Measurements from ENCODE around the gene MCF2L2. TPM values are rescaled to one million over a fixed set of nuclear protein-coding genes. Genes with fewer than 3 reads are reported as not detected.

MCF2L2 gene
- total and polyA plus RNA-seq, 9 of the 15 experiments (the other 6 are each of a cell fraction or from before 2014, with no cell fraction given): 0.56 to 4.2 (median 3.0) TPM

DNA sequence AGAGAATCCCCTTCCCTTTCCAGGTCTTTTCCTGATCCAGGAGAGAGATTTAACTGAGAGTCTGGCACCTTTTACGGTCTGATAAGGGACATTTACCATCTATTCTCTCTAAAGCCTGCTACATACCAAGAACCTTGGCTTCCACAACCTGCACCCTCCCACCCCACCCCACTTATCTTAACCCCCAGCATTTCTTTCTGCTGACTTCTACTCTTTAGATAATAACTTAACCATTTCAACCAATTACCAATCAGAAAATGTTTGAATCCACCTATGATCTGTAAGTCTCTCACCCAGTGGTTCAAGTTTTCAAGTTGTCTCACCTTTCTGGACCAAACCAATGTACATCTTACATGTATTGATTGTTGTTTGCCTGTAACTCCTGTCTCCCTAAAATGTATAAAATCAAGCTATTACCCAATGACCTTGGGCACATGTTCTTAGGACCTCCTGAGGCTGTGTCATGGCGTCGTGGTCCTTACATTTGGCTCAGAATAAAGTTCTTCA, 74.0 kb downstream of the MCF2L2 start:
- intact Hi-C loops (cut with micrococcal nuclease) (loop anchor here (10.0 kb wide), 1 partner anchor 100 kb away; the partner anchor contains the start of gene B3GNT5), in situ Hi-C loops (cut with MboI) (no loop called here)
- TF ChIP-seq, protein P1, sequence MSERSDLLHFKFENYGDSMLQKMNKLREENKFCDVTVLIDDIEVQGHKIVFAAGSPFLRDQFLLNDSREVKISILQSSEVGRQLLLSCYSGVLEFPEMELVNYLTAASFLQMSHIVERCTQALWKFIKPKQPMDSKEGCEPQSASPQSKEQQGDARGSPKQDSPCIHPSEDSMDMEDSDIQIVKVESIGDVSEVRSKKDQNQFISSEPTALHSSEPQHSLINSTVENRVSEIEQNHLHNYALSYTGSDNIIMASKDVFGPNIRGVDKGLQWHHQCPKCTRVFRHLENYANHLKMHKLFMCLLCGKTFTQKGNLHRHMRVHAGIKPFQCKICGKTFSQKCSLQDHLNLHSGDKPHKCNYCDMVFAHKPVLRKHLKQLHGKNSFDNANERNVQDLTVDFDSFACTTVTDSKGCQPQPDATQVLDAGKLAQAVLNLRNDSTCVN (CRISPR knock-in tag; IDR thresholded peaks at IDR 0.05): no peak
- no peak for TF ChIP-seq GATAD2A (IDR thresholded peaks at IDR 0.05)
- TF ChIP-seq PTBP1 (IDR thresholded peaks at IDR 0.05; ENCODE audit: low read depth, low read length): no peak
- TF ChIP-seq TAL1 (IDR thresholded peaks at IDR 0.05): peak; percentile 90
- TF ChIP-seq IFI16 (CRISPR knock-in tag; IDR thresholded peaks at IDR 0.05): no peak
- TF ChIP-seq, protein P2, sequence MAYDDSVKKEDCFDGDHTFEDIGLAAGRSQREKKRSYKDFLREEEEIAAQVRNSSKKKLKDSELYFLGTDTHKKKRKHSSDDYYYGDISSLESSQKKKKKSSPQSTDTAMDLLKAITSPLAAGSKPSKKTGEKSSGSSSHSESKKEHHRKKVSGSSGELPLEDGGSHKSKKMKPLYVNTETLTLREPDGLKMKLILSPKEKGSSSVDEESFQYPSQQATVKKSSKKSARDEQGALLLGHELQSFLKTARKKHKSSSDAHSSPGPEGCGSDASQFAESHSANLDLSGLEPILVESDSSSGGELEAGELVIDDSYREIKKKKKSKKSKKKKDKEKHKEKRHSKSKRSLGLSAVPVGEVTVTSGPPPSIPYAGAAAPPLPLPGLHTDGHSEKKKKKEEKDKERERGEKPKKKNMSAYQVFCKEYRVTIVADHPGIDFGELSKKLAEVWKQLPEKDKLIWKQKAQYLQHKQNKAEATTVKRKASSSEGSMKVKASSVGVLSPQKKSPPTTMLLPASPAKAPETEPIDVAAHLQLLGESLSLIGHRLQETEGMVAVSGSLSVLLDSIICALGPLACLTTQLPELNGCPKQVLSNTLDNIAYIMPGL (CRISPR knock-in tag; IDR thresholded peaks at IDR 0.05): no peak
- TF ChIP-seq DPF2 (IDR thresholded peaks at IDR 0.05): peak; percentile 73
- TF ChIP-seq ZNF561 (CRISPR knock-in tag; conservative IDR thresholded peaks at IDR 0.05): no peak
- no peak for TF ChIP-seq MEF2A (IDR thresholded peaks at IDR 0.05; ENCODE audit: control insufficient read depth, low read depth, low read length)
- TF ChIP-seq, protein P3, sequence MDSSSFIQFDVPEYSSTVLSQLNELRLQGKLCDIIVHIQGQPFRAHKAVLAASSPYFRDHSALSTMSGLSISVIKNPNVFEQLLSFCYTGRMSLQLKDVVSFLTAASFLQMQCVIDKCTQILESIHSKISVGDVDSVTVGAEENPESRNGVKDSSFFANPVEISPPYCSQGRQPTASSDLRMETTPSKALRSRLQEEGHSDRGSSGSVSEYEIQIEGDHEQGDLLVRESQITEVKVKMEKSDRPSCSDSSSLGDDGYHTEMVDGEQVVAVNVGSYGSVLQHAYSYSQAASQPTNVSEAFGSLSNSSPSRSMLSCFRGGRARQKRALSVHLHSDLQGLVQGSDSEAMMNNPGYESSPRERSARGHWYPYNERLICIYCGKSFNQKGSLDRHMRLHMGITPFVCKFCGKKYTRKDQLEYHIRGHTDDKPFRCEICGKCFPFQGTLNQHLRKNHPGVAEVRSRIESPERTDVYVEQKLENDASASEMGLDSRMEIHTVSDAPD (CRISPR knock-in tag; IDR thresholded peaks at IDR 0.05): no peak
- TF ChIP-seq MXI1 (IDR thresholded peaks at IDR 0.05; ENCODE audit: low read depth, low read length): no peak
- no peak for TF ChIP-seq PPARD (CRISPR knock-in tag; IDR thresholded peaks at IDR 0.05)
- TF ChIP-seq CEBPG (CRISPR knock-in tag; IDR thresholded peaks at IDR 0.05): no peak
- no peak for TF ChIP-seq CEBPG (tag; conservative IDR thresholded peaks at IDR 0.05 in 1 of 2, IDR thresholded peaks at IDR 0.05 in 1 of 2)
- no peak for TF ChIP-seq ZNF239 (CRISPR knock-in tag; IDR thresholded peaks at IDR 0.05)
- TF ChIP-seq PHTF2 (CRISPR knock-in tag; IDR thresholded peaks at IDR 0.05): no peak
- TF ChIP-seq NFIX (CRISPR knock-in tag; IDR thresholded peaks at IDR 0.05; ENCODE audit: low read depth): no peak
- TF ChIP-seq RBM22 (IDR thresholded peaks at IDR 0.05; ENCODE audit: low read depth, low read length, poor library complexity, severe bottlenecking): no peak
- TF ChIP-seq, protein P4, sequence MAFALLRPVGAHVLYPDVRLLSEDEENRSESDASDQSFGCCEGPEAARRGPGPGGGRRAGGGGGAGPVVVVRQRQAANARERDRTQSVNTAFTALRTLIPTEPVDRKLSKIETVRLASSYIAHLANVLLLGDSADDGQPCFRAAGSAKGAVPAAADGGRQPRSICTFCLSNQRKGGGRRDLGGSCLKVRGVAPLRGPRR (CRISPR knock-in tag; IDR thresholded peaks at IDR 0.05): no peak
- TF ChIP-seq SP1 (CRISPR knock-in tag; IDR thresholded peaks at IDR 0.05): no peak

More for the DNA sequence above, 74.0 kb downstream of the MCF2L2 start:
- WGBS (ENCODE audit: insufficient coverage, low coverage, missing lambda C conversion rate): 23% methylated on average over 3 of the region's 3 CpGs
- no peaks in the 10 kb centered on the region for H3K36me3 ChIP-seq (ENCODE audit: control insufficient read depth, insufficient read depth, low read length)
- H3K9me1 ChIP-seq (ENCODE audit: control insufficient read depth, insufficient read depth, low read length): no peaks in the 10 kb centered on the region
- CTCF ChIA-PET (ENCODE audit: low intra/inter-chr PET ratio): no interaction called here
- no peaks in the 10 kb centered on the region for H3K79me2 ChIP-seq (ENCODE audit: control insufficient read depth, insufficient read depth, low read length)
- peaks cover 2% of the 10 kb centered on the region; the same call in 1 of the 2 replicates for H3K9me3 ChIP-seq (replicated peaks; ENCODE audit: control insufficient read depth, insufficient read depth, low read depth, low read length)
- BruUV-seq (replicated peaks): no TSS peak
- peaks cover 31 to 41% of the 10 kb centered on the region in 2 experiments for H3K4me1 ChIP-seq (replicated peaks in 1 of 2; ENCODE audit: control insufficient read depth in 2 of 2, insufficient read depth in 2 of 2, low read length in 2 of 2)
- peak overlapping the region; percentile 13; the same call in 1 of the 2 replicates for H3K4me2 ChIP-seq (ENCODE audit: insufficient read depth, low read length)
- FAIRE-seq (peak; percentile 37), ATAC-seq (peak; percentile 73), DNase-seq (ENCODE audit: extremely low read depth in 1 of 4, low spot score in 3 of 4) (peak; percentile 62 to 91 (median 76))
- H3K4me3 ChIP-seq: no peak overlapping the region
- peak overlapping the region; percentile 52 for H2AFZ ChIP-seq (ENCODE audit: low read depth, low read length)
- H3K27ac ChIP-seq (ENCODE audit: extremely low read depth, low read depth, low read length): peak overlapping the region; percentile 63
- no peaks in the 10 kb centered on the region for H3K27me3 ChIP-seq (ENCODE audit: control insufficient read depth in 2 of 2, insufficient read depth in 2 of 2, low read length in 2 of 2)
- H3K9ac ChIP-seq (ENCODE audit: insufficient read depth in 1 of 2, low read depth in 2 of 2, low read length in 2 of 2): no peak overlapping the region; a peak in 1 of 4 replicates
- POLR2A ChIA-PET: interaction anchor here (1.0 kb wide), 1 partner anchor 9 kb away, joined by 3 read pairs; no protein-coding TSS in a partner anchor
- H4K20me1 ChIP-seq (replicated peaks; ENCODE audit: control insufficient read depth, insufficient read depth, low read length): no peaks in the 10 kb centered on the region
